Lung (tissue), 12 donors: Measurements from ENCODE around the gene NFATC2. TPM values are rescaled to one million over a fixed set of nuclear protein-coding genes. Genes with fewer than 3 reads are reported as not detected.

ENCODE experiments used
- ATAC-seq: fragments of 200-7000 bp; cut with Tn5 transposase; one replicate; pipeline ENCODE4 v1.9.1; 2020; ENCODE audit warnings: moderate number of reproducible peaks; ENCODE audit not compliant: insufficient read depth, low FRiP score
- DNase-seq, 3 donors: peaks; one replicate each; pipeline ENCODE4 v3.0.0-alpha.2; 2013 to 2017
- H3K27ac ChIP-seq, 2 donors: one replicate each; pipeline ENCODE4 v1.5.1; 2013; ENCODE audit warnings: mild to moderate bottlenecking in 2 of 2, moderate library complexity in 2 of 2, control low read depth in 1 of 2, inconsistent platforms in 1 of 2, low read depth in 1 of 2, low read length in 1 of 2
- H3K27me3 ChIP-seq, 3 donors: one replicate each; pipeline ENCODE4 v1.5.1; 2013; ENCODE audit warnings: low read length in 2 of 3; ENCODE audit not compliant: control insufficient read depth in 3 of 3, insufficient read depth in 3 of 3
- H3K36me3 ChIP-seq, 4 donors: one replicate each; pipeline ENCODE4 v1.5.1; 2013; ENCODE audit warnings: low read length in 4 of 4, mild to moderate bottlenecking in 1 of 4, moderate library complexity in 1 of 4; ENCODE audit not compliant: control insufficient read depth in 4 of 4, insufficient read depth in 4 of 4
- H3K4me1 ChIP-seq, 5 donors: one replicate each; pipeline ENCODE4 v1.5.1; 2013; ENCODE audit warnings: low read length in 5 of 5, mild to moderate bottlenecking in 2 of 5, moderate library complexity in 1 of 5; ENCODE audit not compliant: control insufficient read depth in 5 of 5, insufficient read depth in 5 of 5
- H3K4me3 ChIP-seq: one replicate; pipeline ENCODE4 v1.5.1; 2013; ENCODE audit warnings: mild to moderate bottlenecking, control low read depth, moderate library complexity
- H3K9ac ChIP-seq, 2 donors: one replicate each; pipeline ENCODE4 v1.5.1; 2013; ENCODE audit warnings: low read length in 2 of 2, control low read depth in 1 of 2; ENCODE audit not compliant: insufficient read depth in 1 of 2
- H3K9me3 ChIP-seq, 4 donors: one replicate each; pipeline ENCODE4 v1.5.1; 2013; ENCODE audit warnings: low read length in 3 of 4, mild to moderate bottlenecking in 1 of 4, moderate library complexity in 1 of 4; ENCODE audit not compliant: control insufficient read depth in 4 of 4, insufficient read depth in 3 of 4
- CTCF ChIP-seq: IDR thresholded peaks from 2 replicates; pipeline ENCODE4 v1.5.1; 2012; ENCODE audit warnings: mild to moderate bottlenecking; ENCODE audit errors: control extremely low read depth, extremely low read depth
- WGBS, 2 donors: extraction: QIAGEN DNeasy Blood & Tissue Kit; methylation state at CpG; one replicate each; pipeline ENCODE4 v1.1.7; 2013; 5-methylcytosine and 5-hydroxymethylcytosine counted together
- polyA plus RNA-seq, 2 donors: library from polyadenylated mRNA; stranded (reverse); fragments of 200-250 nt; gene quantifications; one replicate each; pipeline ENCODE4 v1.2.1, GENCODE V29; 2013
- total RNA-seq, 2 donors: library from RNA; depleted of rRNA in 1 of 2; stranded (reverse); fragments of >200 nt in 1 of 2; gene quantifications; one replicate each; pipeline ENCODE4 v1.2.1, GENCODE V29; 2014 to 2021
- donor health status: control.
- donor health status: control.
- donor health status: Bipolar disorder and iron deficiency.
- donor health status: healthy.
- donor health status: DM: yes; HTN: yes; CAD: no.

Gene NFATC2
- total and polyA plus RNA-seq, 4 donors, result 1.3 to 8.7 (median 4.7) TPM

GRCh38 chr20:51553897-51554486 lies 11.5 kb upstream of the NFATC2 start:
- Histone ChIP-seq H3K4me1 (no peaks in the 10 kb centered on the region), H3K36me3 (peaks cover 0 to 1% (median 0%) of the 10 kb centered on the region in 4 donors), H3K9ac (no peak overlapping the region), H3K27ac (no peak overlapping the region), H3K27me3 (no peaks in the 10 kb centered on the region), H3K9me3 (no peaks in the 10 kb centered on the region), H3K4me3 (no peak overlapping the region)
- no peak for TF ChIP-seq CTCF
- DNase-seq (no peak), ATAC-seq (no peak)
- WGBS, 2 donors, result 67 to 72% methylated on average over 8 of the region's 8 CpGs

- 91 to 96% methylated on average over 3 of the region's 3 CpGs for WGBS, 2 donors
- Histone ChIP-seq H3K9me3 (no peaks in the 10 kb centered on the region), H3K36me3 (peaks cover 0 to 1% (median 0%) of the 10 kb centered on the region in 4 donors), H3K27ac (no peak overlapping the region), H3K4me3 (no peak overlapping the region), H3K9ac (no peak overlapping the region), H3K4me1 (no peaks in the 10 kb centered on the region), H3K27me3 (no peaks in the 10 kb centered on the region)
- no peak for TF ChIP-seq CTCF
- DNase-seq, result no peak
- ATAC-seq, result no peak
These were observed 8.7 kb upstream of the NFATC2 start for GRCh38 chr20:51551186-51551585.

- DNase-seq, result no peak
- no peaks in the 10 kb centered on the region for H3K4me1 ChIP-seq
- no peak for TF ChIP-seq CTCF
- H3K27me3 ChIP-seq, result no peaks in the 10 kb centered on the region
- H3K9ac ChIP-seq, result no peak overlapping the region
- H3K4me3 ChIP-seq, result no peak overlapping the region
- no peaks in the 10 kb centered on the region for H3K9me3 ChIP-seq
- WGBS, 2 donors, result 97 to 98% methylated on average over 4 of the region's 4 CpGs
- no peak overlapping the region for H3K27ac ChIP-seq
- H3K36me3 ChIP-seq, result no peaks in the 10 kb centered on the region
- ATAC-seq, result no peak
These were observed 7.0 kb upstream of the NFATC2 start for GRCh38 chr20:51549474-51549873.

- Histone ChIP-seq H3K27me3 (no peaks in the 10 kb centered on the region), H3K4me1 (peaks cover 0 to 5% (median 0%) of the 10 kb centered on the region in 5 donors), H3K9me3 (no peaks in the 10 kb centered on the region), H3K27ac (no peak overlapping the region), H3K9ac (no peak overlapping the region), H3K4me3 (no peak overlapping the region), H3K36me3 (no peaks in the 10 kb centered on the region)
- ATAC-seq, result no peak
- WGBS, 2 donors, result 96 to 98% methylated on average over 7 of the region's 7 CpGs
- no peak for DNase-seq
- TF ChIP-seq CTCF, result no peak
These were observed 5.4 kb upstream of the NFATC2 start for GRCh38 chr20:51547951-51548350.
